GM12878 (cell line): ENCODE data around the gene KLK5. TPM values are rescaled to one million over a fixed set of nuclear protein-coding genes. Genes with fewer than 3 reads are reported as not detected.

Experiments
- ATAC-seq: fragments of 200-7000 bp; cut with Tn5 transposase; 3 replicates; pipeline ENCODE4 v1.9.1; 2020; ENCODE audit warnings: mild to moderate bottlenecking, moderate library complexity
- BruUV-seq: library from RNA; stranded (reverse); fragments of 400-500 nt; replicated peaks from 2 replicates; lab custom pipeline; 2021; lab: Mats Ljungman, UMichigan
- CTCF ChIA-PET: fragments of 300-600 bp; sonication (Branson Sonifier 250); formaldehyde crosslinking; extraction: SDS; loops from one replicate; lab custom pipeline; 2021; ENCODE audit warnings: inconsistent platforms; lab: Yijun Ruan, JAX
- POLR2A ChIA-PET: fragments of 350-600 bp; formaldehyde crosslinking; extraction: SDS; loops from one replicate; lab custom pipeline; 2021; ENCODE audit warnings: inconsistent platforms; lab: Charles Lee
- RAD21 ChIA-PET: fragments of 300-600 bp; sonication (Branson Sonifier 250); formaldehyde crosslinking; loops from one replicate; lab custom pipeline; 2023; ENCODE audit warnings: antibody characterized with exemption; ENCODE audit not compliant: unreplicated experiment; lab: Charles Lee
- SMC1A ChIA-PET: fragments of 300-600 bp; sonication (Branson Sonifier 250); formaldehyde crosslinking; loops from one replicate; lab custom pipeline; 2023; ENCODE audit not compliant: unreplicated experiment, uncharacterized antibody; lab: Charles Lee
- DNase-seq: peaks from one replicate; pipeline ENCODE4 v3.0.0-alpha.2; 2011; ENCODE audit warnings: low read depth, low spot score
- FAIRE-seq: peaks from 3 replicates; lab custom pipeline; 2011; peaks lifted over from hg19 to GRCh38; lab: Jason Lieb, UNC
- H2AFZ ChIP-seq: 2 replicates; pipeline ENCODE4 v1.6.0; 2011; ENCODE audit warnings: low read depth, low read length, control low read depth; ENCODE audit not compliant: control insufficient read depth
- H3K27ac ChIP-seq: 2 replicates; pipeline ENCODE4 v1.5.1; 2011; ENCODE audit warnings: control low read depth; ENCODE audit not compliant: control insufficient read depth, insufficient read depth
- H3K27me3 ChIP-seq, 2 experiments: replicated peaks in 1 of 2; 2 replicates each; pipeline versions ENCODE4 v1.6.0 to v1.6.1; 2011; ENCODE audit warnings: low read length in 1 of 2; ENCODE audit not compliant: control insufficient read depth in 2 of 2, insufficient read depth in 2 of 2
- H3K36me3 ChIP-seq, 2 experiments: 2 replicates each; pipeline ENCODE4 v1.5.1; 2011; ENCODE audit warnings: low read length in 1 of 2; ENCODE audit not compliant: control insufficient read depth in 2 of 2, insufficient read depth in 2 of 2
- H3K4me1 ChIP-seq: 2 replicates; pipeline ENCODE4 v1.6.1; 2011; ENCODE audit warnings: mild to moderate bottlenecking, low read length, moderate library complexity, mixed read lengths; ENCODE audit not compliant: control insufficient read depth, insufficient read depth
- H3K4me2 ChIP-seq: 2 replicates; pipeline ENCODE4 v1.6.0; 2011; ENCODE audit warnings: control low read depth; ENCODE audit not compliant: control insufficient read depth, insufficient read depth
- H3K4me3 ChIP-seq: fragments of 200-600 bp; sonication (generic); 2 replicates; pipeline ENCODE4 v1.5.1; 2016
- H3K79me2 ChIP-seq: 2 replicates; pipeline ENCODE4 v1.6.0; 2011; ENCODE audit warnings: low read length; ENCODE audit not compliant: control insufficient read depth, insufficient read depth
- H3K9ac ChIP-seq: 2 replicates; pipeline ENCODE4 v1.8.0; 2011; ENCODE audit warnings: low read length, control low read depth, mixed read lengths; ENCODE audit not compliant: control insufficient read depth, insufficient read depth
- H3K9me3 ChIP-seq: replicated peaks from 3 replicates; pipeline ENCODE4 v1.5.1; 2011; ENCODE audit warnings: mild to moderate bottlenecking, low read length; ENCODE audit not compliant: control insufficient read depth, insufficient read depth
- H4K20me1 ChIP-seq: 2 replicates; pipeline ENCODE4 v1.6.0; 2011; ENCODE audit not compliant: control insufficient read depth, insufficient read depth
- BACH1 ChIP-seq: fragments of 450-650 bp; IDR thresholded peaks from 2 replicates; pipeline ENCODE4 v1.6.1; 2017; ENCODE audit warnings: mild to moderate bottlenecking, borderline replicate concordance
- CBX5 ChIP-seq: sonication (generic); IDR thresholded peaks from 2 replicates; pipeline ENCODE4 v1.6.1; 2016; ENCODE audit warnings: low read depth, moderate library complexity, mild to moderate bottlenecking, inconsistent platforms
- CEBPB ChIP-seq, 2 experiments: fragments of 150-350 bp in 1 of 2; IDR thresholded peaks; 2 replicates each; pipeline ENCODE4 v1.6.1; 2012 to 2014; ENCODE audit warnings: low read depth in 2 of 2, low read length in 2 of 2, borderline replicate concordance in 1 of 2, inconsistent platforms in 1 of 2
- EED ChIP-seq: sonication (generic); IDR thresholded peaks from 2 replicates; pipeline ENCODE4 v1.6.1; 2016; ENCODE audit warnings: antibody characterized with exemption, low read depth
- IKZF2 ChIP-seq, 2 experiments: fragments of 450-650 bp; IDR thresholded peaks; 2 replicates each; pipeline ENCODE4 v1.6.1; 2017; ENCODE audit warnings: mild to moderate bottlenecking in 2 of 2, moderate library complexity in 2 of 2
- MAX ChIP-seq: IDR thresholded peaks from 2 replicates; pipeline ENCODE4 v1.6.1; 2012; ENCODE audit warnings: low read depth, low read length, improper control_type of control experiment
- MLLT1 ChIP-seq: fragments of 450-650 bp; IDR thresholded peaks from 2 replicates; pipeline ENCODE4 v1.6.1; 2016; ENCODE audit warnings: mild to moderate bottlenecking
- NBN ChIP-seq: fragments of 450-650 bp; IDR thresholded peaks from 2 replicates; pipeline ENCODE4 v1.6.1; 2016
- POLR2A ChIP-seq: IDR thresholded peaks from 2 replicates; pipeline ENCODE4 v1.6.1; 2011; ENCODE audit warnings: low read depth, mild to moderate bottlenecking, low read length
- PRDM15 ChIP-seq: fragments of 450-650 bp; formaldehyde crosslinking; IDR thresholded peaks from 2 replicates; pipeline ENCODE4 v1.4.0; 2020; ENCODE audit warnings: mild to moderate bottlenecking, moderate library complexity
- TCF7 ChIP-seq: IDR thresholded peaks from 2 replicates; pipeline ENCODE4 v1.6.1; 2014; ENCODE audit warnings: antibody characterized with exemption, borderline replicate concordance
- ZBTB33 ChIP-seq: fragments of 450-650 bp; IDR thresholded peaks from 2 replicates; pipeline ENCODE4 v1.6.1; 2017; ENCODE audit warnings: mild to moderate bottlenecking
- ZNF207 ChIP-seq: fragments of 450-650 bp; IDR thresholded peaks from 2 replicates; pipeline ENCODE4 v1.6.1; 2014; ENCODE audit warnings: antibody characterized with exemption, mild to moderate bottlenecking, borderline replicate concordance
- ZZZ3 ChIP-seq: IDR thresholded peaks from 2 replicates; pipeline ENCODE4 v1.6.1; 2011; ENCODE audit warnings: low read depth; ENCODE audit not compliant: control insufficient read depth, insufficient read length
- WGBS: methylation state at CpG from one replicate; pipeline ENCODE4 v1.1.6; 2016; ENCODE audit warnings: low lambda C conversion rate; ENCODE audit not compliant: insufficient replicate concordance, insufficient coverage; ENCODE audit errors: missing lambda C conversion rate; 5-methylcytosine and 5-hydroxymethylcytosine counted together
- in situ Hi-C: fragments of 300-500 bp; cut with MboI; formaldehyde crosslinking; loops from 9 replicates; pipeline ENCODE4 v1.14.3; 2018; ENCODE audit warnings: mixed read lengths
- intact Hi-C: fragments of 100-400 bp; cut with micrococcal nuclease; formaldehyde crosslinking; loops from one replicate; pipeline ENCODE4 v1.14.2; 2022; ENCODE audit not compliant: unreplicated experiment
- polyA plus RNA-seq, 11 experiments: library from polyadenylated mRNA; depleted of rRNA in 4 of 11; unstranded in 6 of 11; stranded (reverse) in 5 of 11; fragments of >200 nt; fragmentation: Nextera tagmentation in 4 of 11; fragmentation: Illumina TruSeq in 1 of 11; extraction: Ambion mirVana in 4 of 11; extraction: Trizol in 1 of 11; gene quantifications; 1 replicate in 1 of 11; 2 replicates in 10 of 11; pipeline versions ENCODE4 v1.2.1 to v1.2.3, GENCODE V29; 2011 to 2016; ENCODE audit warnings: inconsistent platforms in 2 of 11, missing spikeins in 2 of 11, low read depth in 1 of 11
- total RNA-seq, 4 experiments: library from RNA; depleted of rRNA in 3 of 4; stranded (reverse); fragments of >200 nt in 3 of 4; fragmentation: Illumina TruSeq in 1 of 4; extraction: Trizol in 1 of 4; gene quantifications; 2 replicates each; pipeline versions ENCODE4 v1.2.1 to v1.2.3, GENCODE V29; 2013 to 2021

KLK5 gene
- total and polyA plus RNA-seq, 10 of the 15 experiments (the other 5 are each of a cell fraction or from before 2014, with no cell fraction given) = 0.16 TPM; not detected in 9

- Histone ChIP-seq H2AFZ (no peak overlapping the region), H3K27ac (no peak overlapping the region), H3K4me1 (no peaks in the 10 kb centered on the region), H3K79me2 (no peaks in the 10 kb centered on the region), H3K27me3 (no peaks in the 10 kb centered on the region), H3K36me3 (no peaks in the 10 kb centered on the region), H3K9ac (no peak overlapping the region), H3K9me3 (no peaks in the 10 kb centered on the region), H3K4me2 (no peak overlapping the region), H4K20me1 (no peaks in the 10 kb centered on the region), H3K4me3 (no peak overlapping the region)
- CTCF ChIA-PET = interaction anchor here (0.8 kb wide), 1 partner anchor 80 kb away, joined by 3 read pairs; no protein-coding TSS in a partner anchor
- FAIRE-seq = no peak
- in situ Hi-C loops = loop anchor here (10.0 kb wide), 1 partner anchor 391 kb away; no protein-coding TSS in a partner anchor
- intact Hi-C loops = no loop called here
- RAD21 ChIA-PET = no interaction called here
- BruUV-seq = no TSS peak
- no peak for ATAC-seq
- no peak for DNase-seq
- 64% methylated on average over 11 of the region's 11 CpGs for WGBS
- POLR2A ChIA-PET = no interaction called here
- SMC1A ChIA-PET = interaction anchor here (1.0 kb wide), 1 partner anchor 257 kb away, joined by 3 read pairs; no protein-coding TSS in a partner anchor
- TF ChIP-seq ZNF207 = no peak
- TF ChIP-seq CEBPB (IDR thresholded peaks at IDR 0.05; ENCODE audit: borderline replicate concordance in 1 of 2, low read depth in 2 of 2, low read length in 2 of 2) = no peak
- no peak for TF ChIP-seq IKZF2 (IDR thresholded peaks at IDR 0.05)
- no peak for TF ChIP-seq POLR2A
- TF ChIP-seq CBX5 = no peak
- TF ChIP-seq ZZZ3 = no peak
- no peak for TF ChIP-seq TCF7
- no peak for TF ChIP-seq BACH1
- no peak for TF ChIP-seq MLLT1
- TF ChIP-seq NBN = no peak
- no peak for TF ChIP-seq MAX
- no peak for TF ChIP-seq PRDM15 (CRISPR knock-in tag)
- TF ChIP-seq ZBTB33 = no peak
- TF ChIP-seq EED = no peak
Measured at GRCh38 chr19:50926144-50926543, 26.7 kb downstream of the KLK5 start.
